DND-41 (cell line): ENCODE results near the gene FBXW8.

Source experiments
- CTCF ChIP-seq: IDR thresholded peaks from 2 replicates; pipeline ENCODE4 v1.5.1; 2012; ENCODE audit warnings: borderline replicate concordance, low read length, moderate library complexity, mild to moderate bottlenecking; ENCODE audit not compliant: poor library complexity, severe bottlenecking; ENCODE audit errors: extremely low read depth
- EZH2 ChIP-seq: IDR thresholded peaks from 3 replicates; pipeline ENCODE4 v1.6.1; 2012; ENCODE audit warnings: borderline replicate concordance, low read depth, mild to moderate bottlenecking, moderate library complexity, low read length, inconsistent platforms; ENCODE audit not compliant: severe bottlenecking

- no peak for TF ChIP-seq CTCF
- no peak for TF ChIP-seq EZH2
These were observed 89.6 kb downstream of the FBXW8 start for GRCh38 chr12:117000316-117000715.
